HEK293 (cell line): ENCODE measurements around the gene ANXA4.

ENCODE experiments used
- CTCF ChIA-PET: fragments of 350-600 bp; formaldehyde crosslinking; extraction: SDS; loops from one replicate; lab custom pipeline; 2021; ENCODE audit warnings: antibody characterized with exemption; lab: Yijun Ruan, JAX
- POLR2A ChIA-PET: fragments of 300-600 bp; formaldehyde crosslinking; extraction: SDS; loops from one replicate; lab custom pipeline; 2020; ENCODE audit warnings: antibody characterized with exemption, inconsistent platforms; lab: Yijun Ruan, JAX
- H3K27ac ChIP-seq: fragments of 200-500 bp; sonication (Bioruptor generic); 2 replicates; pipeline ENCODE4 v1.5.1; 2014; ENCODE audit warnings: low read depth, low read length, control low read depth, inconsistent platforms; ENCODE audit errors: extremely low read depth
- H3K36me3 ChIP-seq, 2 experiments: fragments of 200-500 bp in 1 of 2; sonication (Bioruptor generic) in 1 of 2; 1 replicate in 1 of 2; 2 replicates in 1 of 2; pipeline ENCODE4 v1.5.1; 2014 to 2017; ENCODE audit warnings: inconsistent platforms in 2 of 2, low read length in 2 of 2; ENCODE audit not compliant: control insufficient read depth in 2 of 2, insufficient read depth in 1 of 2
- H3K4me1 ChIP-seq: fragments of 200-500 bp; sonication (Bioruptor generic); 2 replicates; pipeline ENCODE4 v1.5.1; 2014; ENCODE audit warnings: mild to moderate bottlenecking, low read length, inconsistent platforms; ENCODE audit not compliant: control insufficient read depth, insufficient read depth
- H3K4me3 ChIP-seq: 2 replicates; pipeline ENCODE4 v1.5.1; 2011; ENCODE audit warnings: low read depth, mild to moderate bottlenecking, control low read depth, low read length, moderate library complexity
- H3K9me3 ChIP-seq: fragments of 200-500 bp; sonication (Bioruptor generic); 2 replicates; pipeline ENCODE4 v1.5.1; 2014; ENCODE audit warnings: low read depth, low read length, inconsistent platforms; ENCODE audit not compliant: control insufficient read depth, insufficient read depth
- BCL11B ChIP-seq: fragments of 450-650 bp; formaldehyde crosslinking; IDR thresholded peaks from 2 replicates; pipeline ENCODE4 v1.5.1; 2016; ENCODE audit warnings: low read depth, missing biosample characterization, missing genetic modification characterization
- OSR2 ChIP-seq: fragments of 450-650 bp; formaldehyde crosslinking; IDR thresholded peaks from 2 replicates; pipeline ENCODE4 v1.5.1; 2016; ENCODE audit warnings: missing biosample characterization, missing genetic modification characterization
- TRIM28 ChIP-seq: IDR thresholded peaks from 2 replicates; pipeline ENCODE4 v1.6.1; 2011; ENCODE audit warnings: low read length, control low read depth, borderline replicate concordance
- TSHZ1 ChIP-seq: fragments of 450-650 bp; formaldehyde crosslinking; IDR thresholded peaks from 2 replicates; pipeline ENCODE4 v1.5.1; 2016; ENCODE audit warnings: missing biosample characterization, missing genetic modification characterization, borderline replicate concordance
- ZBTB1 ChIP-seq: fragments of 450-650 bp; formaldehyde crosslinking; IDR thresholded peaks from 2 replicates; pipeline ENCODE4 v1.5.1; 2016; ENCODE audit warnings: missing biosample characterization, missing genetic modification characterization
- ZBTB26 ChIP-seq: fragments of 450-650 bp; formaldehyde crosslinking; optimal IDR thresholded peaks from 2 replicates; pipeline ENCODE3; 2016; ENCODE audit warnings: missing biosample characterization, mild to moderate bottlenecking, missing genetic modification characterization
- ZBTB48 ChIP-seq: fragments of 450-650 bp; formaldehyde crosslinking; IDR thresholded peaks from 2 replicates; pipeline ENCODE4 v1.5.1; 2016; ENCODE audit warnings: missing biosample characterization, missing genetic modification characterization
- ZBTB6 ChIP-seq: fragments of 450-650 bp; formaldehyde crosslinking; IDR thresholded peaks from 2 replicates; pipeline ENCODE4 v1.5.1; 2017; ENCODE audit warnings: missing biosample characterization, missing genetic modification characterization
- ZBTB8A ChIP-seq: fragments of 450-650 bp; formaldehyde crosslinking; IDR thresholded peaks from 2 replicates; pipeline ENCODE4 v1.5.1; 2016; ENCODE audit warnings: missing biosample characterization, missing genetic modification characterization
- ZIC2 ChIP-seq: fragments of 450-650 bp; formaldehyde crosslinking; IDR thresholded peaks from 2 replicates; pipeline ENCODE4 v1.5.1; 2016; ENCODE audit warnings: missing biosample characterization, missing genetic modification characterization
- ZNF138 ChIP-seq: fragments of 450-650 bp; formaldehyde crosslinking; IDR thresholded peaks from 2 replicates; pipeline ENCODE4 v1.5.1; 2016; ENCODE audit warnings: missing biosample characterization, missing genetic modification characterization, borderline replicate concordance
- ZNF24 ChIP-seq: fragments of 450-650 bp; formaldehyde crosslinking; IDR thresholded peaks from 2 replicates; pipeline ENCODE4 v1.5.1; 2016; ENCODE audit warnings: missing biosample characterization, missing genetic modification characterization
- ZNF391 ChIP-seq: fragments of 450-650 bp; formaldehyde crosslinking; IDR thresholded peaks from 2 replicates; pipeline ENCODE4 v1.5.1; 2016; ENCODE audit warnings: low read depth, missing biosample characterization, missing genetic modification characterization, borderline replicate concordance
- ZNF398 ChIP-seq: fragments of 450-650 bp; formaldehyde crosslinking; IDR thresholded peaks from 2 replicates; pipeline ENCODE4 v1.5.1; 2017; ENCODE audit warnings: missing biosample characterization, missing genetic modification characterization
- ZNF600 ChIP-seq: fragments of 450-650 bp; formaldehyde crosslinking; IDR thresholded peaks from 2 replicates; pipeline ENCODE4 v1.5.1; 2016; ENCODE audit warnings: missing biosample characterization, missing genetic modification characterization
- ZNF707 ChIP-seq: fragments of 450-650 bp; formaldehyde crosslinking; IDR thresholded peaks from 2 replicates; pipeline ENCODE4 v1.5.1; 2016; ENCODE audit warnings: missing biosample characterization, missing genetic modification characterization
- ZNF791 ChIP-seq: fragments of 450-650 bp; formaldehyde crosslinking; IDR thresholded peaks from 2 replicates; pipeline ENCODE4 v1.5.1; 2016; ENCODE audit warnings: missing biosample characterization, missing genetic modification characterization

ANXA4 gene

GRCh38 chr2:69745035-69745434 lies 3.1 kb downstream of the ANXA4 start:
- Histone ChIP-seq H3K27ac (no peak overlapping the region), H3K36me3 (no peaks in the 10 kb centered on the region), H3K4me3 (no peak overlapping the region), H3K9me3 (no peaks in the 10 kb centered on the region)
- CTCF ChIA-PET: interaction anchor here (2.5 to 2.8 kb wide), 2 partner anchors 20 to 72 kb away, joined by 14 read pairs; no protein-coding TSS in a partner anchor
- TF ChIP-seq ZBTB8A (no peak), ZNF600 (tag by site-specific recombination) (no peak), BCL11B (tag by site-specific recombination) (no peak)
- TF ChIP-seq, all 188 proteins: peak for 0
- peaks cover 9% of the 10 kb centered on the region for H3K4me1 ChIP-seq
- POLR2A ChIA-PET: interaction anchor here (1.2 kb wide), 1 partner anchor 170 kb away, joined by 3 read pairs; the partner anchor contains the start of gene MXD1

- Histone ChIP-seq H3K27ac (no peak overlapping the region), H3K4me3 (no peak overlapping the region), H3K36me3 (no peaks in the 10 kb centered on the region), H3K9me3 (no peaks in the 10 kb centered on the region), H3K4me1 (no peaks in the 10 kb centered on the region)
- ChIA-PET POLR2A (no interaction called here), CTCF (interaction anchor here (0.9 to 3.2 kb wide), 2 partner anchors 25 to 34 kb away, joined by 3 to 10 read pairs; no protein-coding TSS in a partner anchor)
- TF ChIP-seq ZNF791 (tag by site-specific recombination) (no peak), ZNF398 (tag by site-specific recombination) (no peak), ZBTB1 (no peak)
- TF ChIP-seq, all 188 proteins: peak for 0
Measured at GRCh38 chr2:69750246-69750645, 8.3 kb downstream of the ANXA4 start.

GRCh38 chr2:69753659-69754363 lies 11.9 kb downstream of the ANXA4 start:
- TF ChIP-seq ZBTB6 (tag by site-specific recombination): no peak
- no peak for TF ChIP-seq ZBTB8A
- no peak for TF ChIP-seq ZNF138 (tag by site-specific recombination)
- TF ChIP-seq ZNF600 (tag by site-specific recombination): peak; percentile 33; the same call in 1 of the 2 replicates
- ChIA-PET CTCF (interaction anchor here (0.6 to 1.1 kb wide), 2 partner anchors 14 to 370 kb away, joined by 3 to 5 read pairs; no protein-coding TSS in a partner anchor), POLR2A (no interaction called here)
- no peak overlapping the region for H3K27ac ChIP-seq
- no peak overlapping the region for H3K4me3 ChIP-seq
- H3K36me3 ChIP-seq: no peaks in the 10 kb centered on the region; a peak in 1 of 3 replicates
- no peaks in the 10 kb centered on the region for H3K4me1 ChIP-seq
- H3K9me3 ChIP-seq: no peaks in the 10 kb centered on the region

GRCh38 chr2:69754633-69755032 lies 12.7 kb downstream of the ANXA4 start:
- H3K4me1 ChIP-seq: no peaks in the 10 kb centered on the region
- H3K4me3 ChIP-seq: no peak overlapping the region

More at GRCh38 chr2:69754633-69755032, 12.7 kb downstream of the ANXA4 start:
- Histone ChIP-seq H3K9me3 (no peaks in the 10 kb centered on the region), H3K36me3 (no peaks in the 10 kb centered on the region; a peak in 1 of 3 replicates), H3K27ac (no peak overlapping the region)
- ChIA-PET POLR2A (no interaction called here), CTCF (no interaction called here)
- TF ChIP-seq ZIC2 (tag by site-specific recombination) (no peak), OSR2 (no peak), ZNF391 (tag by site-specific recombination) (no peak), ZBTB26 (tag by site-specific recombination) (no peak), TSHZ1 (tag by site-specific recombination) (no peak), ZBTB48 (no peak), ZNF707 (tag by site-specific recombination) (no peak), ZNF600 (tag by site-specific recombination) (no peak), ZNF24 (tag by site-specific recombination) (no peak), TRIM28 (no peak)
